GM13977 (cell line): ENCODE measurements around the gene TMEM94.

ENCODE experiments used
- DNase-seq: peaks from one replicate; pipeline ENCODE4 v3.0.0; 2012; ENCODE audit warnings: low spot score
- in situ Hi-C: fragments of 300-500 bp; cut with MboI; formaldehyde crosslinking; loops from one replicate; pipeline ENCODE4 v1.12.0; 2022; ENCODE audit warnings: low sequenced_read_pairs, low pct_unique_long_range_greater_than_20kb, mixed read lengths, inconsistent platforms; ENCODE audit not compliant: unreplicated experiment
- TF ChIP-seq, protein P1 (sequence below): IDR thresholded peaks from 2 replicates; pipeline ENCODE4 v1.5.1; 2012; ENCODE audit warnings: mild to moderate bottlenecking, control low read depth; ENCODE audit not compliant: insufficient read depth; ENCODE audit errors: extremely low read depth, missing control alignments

TMEM94 gene

GRCh38 chr17:75511270-75511609, 54.8 kb downstream of the TMEM94 start:
- DNase-seq, result no peak
- TF ChIP-seq, protein P1, sequence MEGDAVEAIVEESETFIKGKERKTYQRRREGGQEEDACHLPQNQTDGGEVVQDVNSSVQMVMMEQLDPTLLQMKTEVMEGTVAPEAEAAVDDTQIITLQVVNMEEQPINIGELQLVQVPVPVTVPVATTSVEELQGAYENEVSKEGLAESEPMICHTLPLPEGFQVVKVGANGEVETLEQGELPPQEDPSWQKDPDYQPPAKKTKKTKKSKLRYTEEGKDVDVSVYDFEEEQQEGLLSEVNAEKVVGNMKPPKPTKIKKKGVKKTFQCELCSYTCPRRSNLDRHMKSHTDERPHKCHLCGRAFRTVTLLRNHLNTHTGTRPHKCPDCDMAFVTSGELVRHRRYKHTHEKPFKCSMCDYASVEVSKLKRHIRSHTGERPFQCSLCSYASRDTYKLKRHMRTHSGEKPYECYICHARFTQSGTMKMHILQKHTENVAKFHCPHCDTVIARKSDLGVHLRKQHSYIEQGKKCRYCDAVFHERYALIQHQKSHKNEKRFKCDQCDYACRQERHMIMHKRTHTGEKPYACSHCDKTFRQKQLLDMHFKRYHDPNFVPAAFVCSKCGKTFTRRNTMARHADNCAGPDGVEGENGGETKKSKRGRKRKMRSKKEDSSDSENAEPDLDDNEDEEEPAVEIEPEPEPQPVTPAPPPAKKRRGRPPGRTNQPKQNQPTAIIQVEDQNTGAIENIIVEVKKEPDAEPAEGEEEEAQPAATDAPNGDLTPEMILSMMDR, result no peak
- in situ Hi-C loops, result no loop called here

- in situ Hi-C loops, result no loop called here
- TF ChIP-seq, protein P1, result no peak
- DNase-seq, result no peak
Measured at GRCh38 chr17:75511610-75512575, 55.5 kb downstream of the TMEM94 start.

DNA sequence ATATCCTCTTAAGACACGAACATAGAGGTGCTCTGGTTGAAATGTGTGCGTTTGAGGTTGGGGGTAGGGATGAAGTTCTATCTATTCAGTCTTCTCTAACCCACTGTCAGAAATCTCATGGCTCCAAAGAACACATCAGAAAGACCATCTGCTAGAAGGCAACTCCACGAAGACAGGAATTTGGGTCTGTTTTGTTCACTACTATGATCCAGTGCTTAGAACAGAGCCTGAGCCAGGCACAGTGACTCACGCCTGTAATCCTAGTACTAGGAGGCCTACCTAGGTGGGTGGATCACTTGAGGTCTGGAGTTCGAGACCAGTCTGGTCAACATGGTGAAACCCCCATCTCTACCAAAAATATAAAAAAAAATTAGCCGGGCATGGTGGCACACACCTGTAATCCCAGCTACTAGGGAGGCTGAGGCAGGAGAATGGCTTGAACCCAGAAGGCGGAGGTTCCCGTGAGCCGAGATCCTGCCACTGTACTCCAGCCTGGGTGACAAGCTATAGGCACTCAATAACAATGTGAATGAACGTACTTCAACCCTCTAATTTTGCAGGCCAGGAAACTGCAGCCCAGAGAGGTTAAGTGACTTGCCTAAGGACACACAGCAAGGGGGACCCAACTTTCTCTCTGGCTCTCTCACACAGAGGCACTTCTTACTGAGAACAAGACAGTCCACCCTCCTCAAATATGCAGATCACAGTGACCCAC, 56.6 kb downstream of the TMEM94 start:
- in situ Hi-C loops, result no loop called here
- TF ChIP-seq, protein P1, result no peak
- DNase-seq, result no peak

- in situ Hi-C loops, result no loop called here
- DNase-seq, result no peak
- TF ChIP-seq, protein P1, result no peak
Measured at GRCh38 chr17:75513641-75514000, 57.2 kb downstream of the TMEM94 start.

GRCh38 chr17:75514299-75514918, 58.0 kb downstream of the TMEM94 start:
- in situ Hi-C loops, result no loop called here
- no peak for DNase-seq
- TF ChIP-seq, protein P1, result no peak

- in situ Hi-C loops, result no loop called here
- TF ChIP-seq, protein P1, result no peak
- no peak for DNase-seq
Measured at GRCh38 chr17:75514919-75515495, 58.6 kb downstream of the TMEM94 start.
